ENCODE data around the gene CBFA2T3.

The CBFA2T3 gene

DNA sequence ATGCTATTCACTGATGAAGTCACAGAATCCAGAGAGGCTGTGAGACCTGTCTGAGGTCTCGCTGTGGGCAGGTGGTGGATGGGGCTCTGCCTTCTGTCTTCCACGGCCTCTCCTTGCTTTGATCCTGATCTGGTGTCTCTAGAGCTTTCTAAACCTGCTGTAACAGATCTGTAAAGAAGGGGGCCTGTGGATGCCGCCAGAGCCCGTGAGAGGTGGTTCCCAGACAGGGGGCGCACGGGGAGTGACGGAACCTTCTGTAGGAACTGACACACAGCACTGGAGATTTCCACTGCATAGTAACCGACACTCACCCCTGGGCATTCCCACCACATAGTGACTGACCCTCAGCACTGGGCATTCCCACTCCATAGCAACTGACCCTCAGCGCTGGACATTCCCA, 16.0 kb downstream of the CBFA2T3 start:
- no peak for DNase-seq (ENCODE audit: low read depth)

DNA sequence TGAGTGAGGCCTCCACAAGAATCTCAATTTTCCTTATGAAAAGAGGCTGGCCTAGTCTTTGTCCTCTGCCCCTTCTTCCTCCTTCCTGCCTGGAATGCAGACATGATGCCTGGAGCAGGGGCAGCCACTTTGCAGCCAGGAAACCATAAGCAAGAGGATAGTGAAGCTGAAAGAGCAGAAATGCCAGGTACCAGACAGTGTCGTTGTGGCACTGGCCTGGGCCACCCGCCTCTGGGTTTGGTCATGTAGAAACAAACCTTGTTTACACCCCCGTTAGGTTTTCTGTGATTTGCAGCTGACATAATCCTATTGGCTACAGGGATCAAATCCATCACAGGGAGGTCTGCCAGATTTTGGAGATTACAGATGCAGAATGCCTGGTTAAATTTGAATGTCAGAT, 16.5 kb downstream of the CBFA2T3 start:
- DNase-seq (ENCODE audit: low read depth) = no peak

DNA sequence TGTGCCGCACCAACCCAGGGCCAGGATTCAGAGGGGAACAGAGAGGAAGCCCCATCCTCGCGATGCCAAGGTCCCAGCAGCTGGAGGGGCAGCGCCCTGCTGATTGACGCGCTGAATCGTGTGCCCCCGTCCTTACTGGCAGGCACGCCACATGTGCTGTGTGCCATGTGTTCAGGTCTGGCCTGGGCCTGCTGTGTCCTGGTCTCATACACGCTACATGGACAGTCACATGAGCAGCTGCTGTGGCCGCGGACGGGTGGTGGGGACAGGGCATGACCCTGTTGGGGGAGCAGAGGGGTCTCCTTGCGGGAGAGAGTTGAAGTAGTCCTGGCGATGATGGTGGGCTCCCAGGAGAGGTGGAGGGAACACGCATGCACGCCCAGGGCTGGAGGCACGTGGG, 18.0 kb downstream of the CBFA2T3 start:
- DNase-seq (ENCODE audit: low read depth) = no peak

DNA sequence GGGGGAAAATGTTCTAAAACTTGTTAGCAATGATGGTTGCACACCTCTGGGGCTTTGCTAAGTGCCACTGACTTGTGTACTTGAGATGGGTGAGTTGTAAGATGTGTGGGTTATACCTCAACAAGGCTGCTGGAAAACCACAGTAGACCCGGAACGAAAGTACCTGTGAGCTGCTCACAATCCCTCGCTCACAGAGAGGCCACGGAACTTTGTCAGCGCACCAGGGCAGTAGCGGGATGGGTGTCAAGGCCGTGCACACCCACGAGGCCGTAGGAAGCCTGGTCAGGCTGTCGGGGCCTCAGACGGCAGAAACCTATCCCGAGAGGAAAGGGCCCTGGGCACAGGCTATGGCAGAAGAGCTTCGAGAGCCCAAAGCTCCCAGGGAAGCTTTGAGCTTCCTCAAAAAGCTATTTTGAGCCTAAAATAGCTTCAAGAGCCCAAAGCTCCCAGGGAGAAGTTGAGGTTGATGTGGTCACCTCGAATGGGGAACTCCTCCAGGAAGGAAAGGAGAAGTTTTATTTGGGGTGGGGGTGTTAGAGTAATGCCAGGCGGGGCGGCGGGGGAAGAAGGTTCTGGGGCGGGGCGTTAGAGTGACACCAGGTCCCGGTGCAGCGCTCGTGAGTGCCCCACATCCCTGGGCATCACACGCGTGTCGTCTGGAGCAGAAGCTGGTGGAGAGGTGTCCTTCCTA, 19.0 kb downstream of the CBFA2T3 start:
- DNase-seq (ENCODE audit: low read depth) = no peak

DNA sequence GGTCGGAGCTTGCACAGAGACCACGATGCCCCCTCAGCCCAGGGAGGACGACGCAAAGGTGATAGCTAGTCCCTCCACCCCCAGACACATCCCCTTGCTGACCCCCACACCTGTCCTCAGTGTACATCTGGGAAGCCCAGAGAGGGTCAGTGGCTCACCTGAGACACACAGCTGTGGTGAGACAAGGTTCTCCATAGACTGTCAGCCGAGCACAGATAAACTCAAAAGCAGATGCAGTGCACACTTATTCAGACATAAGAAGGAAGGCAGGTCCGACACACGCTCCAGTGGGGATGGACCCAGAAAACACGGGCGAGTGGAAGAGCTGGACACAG, 19.6 kb downstream of the CBFA2T3 start:
- no peak for DNase-seq (ENCODE audit: low read depth)

DNA sequence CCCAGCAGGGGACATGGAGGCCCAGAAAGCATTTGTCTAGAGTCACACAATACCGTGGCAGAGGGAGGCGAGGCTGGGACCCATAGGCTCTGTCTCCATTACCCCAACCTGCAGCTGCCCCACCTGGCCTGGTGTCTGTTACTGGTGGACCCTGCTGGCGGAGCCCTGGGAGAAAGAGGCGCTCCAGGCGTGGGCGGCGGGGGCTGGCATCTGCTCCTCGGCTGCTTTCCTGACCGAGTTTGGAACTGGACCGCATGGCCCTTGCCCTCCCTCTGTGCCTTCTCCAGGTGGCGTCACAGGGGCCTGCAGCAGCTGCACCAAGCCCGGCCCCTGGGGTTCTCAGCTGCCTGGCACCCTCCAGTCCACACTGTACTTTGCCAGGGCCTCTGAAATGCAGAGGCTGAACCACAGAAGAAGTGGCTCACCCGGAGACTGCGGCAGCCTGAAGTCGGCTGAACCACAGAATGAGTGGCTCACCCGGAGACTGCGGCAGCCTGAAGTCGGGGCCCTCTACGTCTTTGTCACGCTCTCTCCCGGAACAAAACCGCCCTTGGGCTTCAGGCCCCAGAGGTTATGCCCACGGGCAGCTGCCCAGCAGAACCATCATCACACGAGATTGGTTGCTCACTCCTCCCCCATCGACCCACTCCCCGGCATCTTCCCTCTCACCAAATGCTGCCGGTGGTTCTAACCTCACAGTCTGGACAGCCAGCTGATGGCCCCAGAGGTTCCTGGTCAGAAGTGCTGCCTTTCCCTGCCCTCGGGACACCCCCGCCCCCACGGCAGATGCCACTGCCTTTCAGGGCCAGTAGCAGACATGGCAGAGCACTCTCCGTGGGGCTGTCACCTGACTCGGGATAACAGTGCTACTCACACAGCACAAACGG, 20.2 kb downstream of the CBFA2T3 start:
- DNase-seq (ENCODE audit: low read depth) = no peak

DNA sequence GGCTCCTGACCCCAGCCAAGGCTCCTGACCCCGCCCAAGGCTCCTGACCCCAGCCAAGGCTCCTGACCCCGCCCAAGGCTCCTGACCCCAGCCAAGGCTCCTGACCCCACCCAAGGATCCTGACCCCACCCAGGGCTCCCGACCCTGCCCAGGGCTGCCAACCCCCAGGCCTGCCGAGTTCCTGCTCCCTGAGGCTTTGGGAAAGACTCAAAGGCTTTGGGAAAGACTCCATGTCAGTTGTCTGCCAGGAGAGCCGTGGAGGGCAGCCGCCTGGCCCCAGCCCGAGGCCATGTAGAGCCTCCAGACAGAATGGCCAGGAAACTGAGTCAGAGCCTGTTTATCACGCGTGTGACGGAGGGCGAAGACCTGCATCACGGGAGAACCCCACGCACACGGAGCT, 21.1 kb downstream of the CBFA2T3 start:
- no peak for DNase-seq (ENCODE audit: low read depth)

DNA sequence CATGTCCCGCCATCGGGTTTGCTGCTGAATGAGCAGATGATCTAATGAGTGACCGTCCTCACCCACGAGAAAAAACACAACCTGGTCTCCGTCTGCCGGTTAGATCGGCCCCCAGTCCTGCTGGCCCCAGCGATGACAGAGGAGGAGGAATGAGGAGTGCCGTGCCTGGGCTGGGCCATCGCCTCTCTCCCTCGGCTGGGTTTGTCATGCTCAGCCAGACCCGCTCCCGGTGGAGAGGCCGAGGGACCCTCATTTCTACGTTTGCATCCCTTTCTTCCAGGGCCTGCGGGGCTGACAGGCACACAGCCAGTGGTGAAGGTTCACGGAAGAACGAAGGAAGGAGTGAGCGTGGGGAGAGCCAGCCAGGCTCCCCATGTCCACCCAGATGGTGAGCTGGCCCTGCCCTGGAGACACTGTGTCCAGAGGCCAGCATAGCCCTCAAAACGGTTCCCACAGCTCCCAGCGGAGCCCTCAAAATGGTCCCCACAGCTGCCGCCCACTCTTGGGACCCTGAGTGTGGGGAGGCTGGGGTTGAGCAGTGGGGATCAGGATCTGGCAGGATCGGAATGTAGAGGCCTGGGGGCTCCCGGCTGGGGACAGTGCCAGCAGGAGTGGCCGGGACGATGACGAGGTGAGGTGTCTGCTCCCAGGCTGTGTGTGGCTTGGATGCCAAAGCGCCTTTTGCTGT, 23.9 kb downstream of the CBFA2T3 start:
- no peak for DNase-seq (ENCODE audit: low read depth)

DNA sequence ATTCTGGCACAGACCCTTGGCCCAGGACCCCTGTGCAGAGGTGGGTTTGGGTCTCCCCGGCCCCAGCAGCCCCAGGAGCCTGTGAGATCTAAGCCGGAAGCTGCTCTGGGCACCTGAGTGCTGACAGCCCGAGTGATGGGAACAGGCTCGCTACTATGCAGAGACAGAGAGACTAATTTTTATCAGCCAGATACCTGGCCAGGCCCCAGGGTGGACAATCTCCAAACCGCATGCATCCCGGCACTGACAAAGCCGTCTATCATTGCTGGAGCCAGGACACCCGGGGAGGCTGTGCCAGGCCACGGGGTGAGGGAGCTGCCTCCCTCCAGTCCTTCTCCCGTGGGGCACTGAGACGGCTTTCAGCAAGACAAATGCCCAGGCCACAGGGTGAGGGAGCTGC, 25.0 kb downstream of the CBFA2T3 start:
- no peak for DNase-seq (ENCODE audit: low read depth)

DNA sequence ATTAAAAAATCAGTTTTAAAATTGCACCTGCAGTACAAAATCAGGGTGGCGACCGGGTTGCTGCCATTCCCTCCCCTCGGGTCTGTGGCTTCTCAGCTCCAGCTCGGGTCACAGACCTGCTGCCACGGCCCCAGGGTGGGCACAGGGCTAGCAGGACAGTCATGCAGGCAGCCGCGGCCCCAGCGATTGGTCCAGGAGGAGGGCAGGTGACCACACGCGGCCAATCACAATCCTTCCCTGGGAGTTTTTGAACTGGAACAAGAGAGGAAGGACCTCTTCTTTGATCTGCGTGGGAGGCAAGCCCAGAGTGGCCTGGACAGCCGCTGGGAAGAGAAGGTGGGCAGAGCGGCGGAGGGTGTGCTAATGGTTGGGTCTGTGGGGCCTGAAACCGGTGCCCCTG, 25.5 kb downstream of the CBFA2T3 start:
- no peak for DNase-seq (ENCODE audit: low read depth)

DNA sequence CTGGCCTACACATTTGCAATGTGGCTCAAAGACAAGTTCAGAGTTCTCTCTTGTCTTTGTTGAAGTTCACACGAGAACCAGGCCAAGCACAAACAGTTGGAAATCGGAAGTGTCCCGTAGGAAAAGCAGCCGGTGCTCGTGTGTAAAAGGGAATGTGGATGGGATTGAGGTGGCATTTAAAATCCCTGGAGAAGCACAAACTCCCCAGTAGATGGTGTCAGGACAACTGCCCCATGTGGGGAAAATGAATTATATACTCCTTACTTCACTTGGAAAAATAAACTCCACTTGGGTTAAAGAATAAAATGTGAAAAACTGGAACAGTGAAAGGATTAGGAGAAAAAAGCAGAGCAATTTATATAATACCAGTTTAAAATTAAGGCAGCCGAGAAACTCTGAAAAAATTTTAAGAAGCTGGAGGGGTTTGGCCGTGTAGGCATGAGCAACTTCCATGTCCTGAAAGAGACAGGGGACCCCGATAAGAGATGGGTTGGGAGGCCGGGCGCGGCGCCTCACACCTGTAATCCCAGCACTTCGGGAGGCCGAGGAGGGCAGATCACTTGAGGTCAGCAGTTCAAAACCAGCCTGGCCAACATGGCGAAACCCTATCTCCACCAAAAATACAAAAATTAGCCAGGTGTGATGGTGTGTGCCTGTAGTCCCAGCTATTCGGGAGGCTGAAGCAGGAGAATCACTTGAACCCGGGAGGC, 28.1 kb downstream of the CBFA2T3 start:
- DNase-seq (ENCODE audit: low read depth) = no peak

DNA sequence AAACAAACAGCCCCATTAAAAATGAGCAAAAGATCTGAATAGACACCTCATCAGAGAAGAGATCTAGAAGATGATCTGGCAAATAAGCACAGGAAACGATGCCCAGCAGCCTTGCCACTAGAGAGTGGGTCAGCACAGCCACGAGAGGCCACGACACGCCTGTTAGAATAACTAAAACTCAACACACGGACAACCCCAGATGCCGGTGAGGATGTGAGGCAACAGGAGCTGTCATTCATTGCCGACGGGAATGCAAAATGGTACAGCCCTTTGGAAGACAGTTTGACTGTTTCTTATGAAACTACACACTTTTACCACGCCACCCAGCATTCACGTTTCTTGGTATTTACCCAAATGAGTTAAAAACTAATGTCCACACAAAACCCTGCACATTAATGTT, 31.5 kb downstream of the CBFA2T3 start:
- no peak for DNase-seq (ENCODE audit: low read depth)

DNA sequence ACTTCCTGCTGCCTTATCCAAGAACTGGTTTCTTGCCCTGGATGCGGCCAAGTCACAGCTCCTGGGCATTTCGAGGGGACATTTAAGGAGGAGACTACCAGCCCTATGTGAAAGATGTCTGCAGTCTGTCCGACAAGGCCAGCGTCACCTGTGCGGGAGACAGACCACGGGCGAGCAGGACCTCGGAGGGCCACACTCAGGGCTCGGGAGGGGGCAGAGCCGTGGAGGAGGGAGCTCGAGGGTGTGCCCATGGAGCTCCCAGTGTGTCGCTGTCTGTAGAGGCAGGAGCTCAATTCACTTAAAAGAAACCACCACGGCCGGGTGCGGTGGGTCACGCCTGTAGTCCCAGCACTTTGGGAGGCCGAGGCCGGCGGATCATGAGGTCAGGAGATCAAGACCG, 33.3 kb downstream of the CBFA2T3 start:
- no peak for DNase-seq (ENCODE audit: low read depth)

DNA sequence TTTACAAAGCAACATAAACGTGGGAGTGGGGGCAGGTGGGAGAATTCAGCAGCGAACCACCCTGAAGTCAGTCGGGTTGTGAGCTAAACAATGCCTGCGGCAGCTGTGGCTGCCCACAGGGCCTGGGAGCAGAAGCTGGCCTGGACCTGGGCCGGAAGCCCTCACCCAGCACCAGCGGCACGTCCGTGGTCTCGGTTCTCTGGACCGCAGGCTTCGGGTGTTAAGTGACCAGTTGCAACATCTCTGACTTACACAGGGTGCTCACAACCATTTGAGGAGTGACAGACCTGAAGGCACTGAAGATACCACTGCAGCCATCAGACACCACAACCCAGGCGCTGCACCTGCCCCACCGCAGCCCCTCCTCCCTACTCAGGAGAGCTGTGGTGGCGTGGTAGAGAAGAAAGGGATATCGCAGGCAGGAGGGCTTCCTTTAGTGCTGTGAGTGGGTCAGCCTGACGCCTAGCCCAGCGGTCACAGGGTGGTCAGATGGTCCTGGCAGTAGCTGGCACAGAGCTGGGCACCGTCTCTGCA, 33.8 kb downstream of the CBFA2T3 start:
- no peak for DNase-seq (ENCODE audit: low read depth)

DNA sequence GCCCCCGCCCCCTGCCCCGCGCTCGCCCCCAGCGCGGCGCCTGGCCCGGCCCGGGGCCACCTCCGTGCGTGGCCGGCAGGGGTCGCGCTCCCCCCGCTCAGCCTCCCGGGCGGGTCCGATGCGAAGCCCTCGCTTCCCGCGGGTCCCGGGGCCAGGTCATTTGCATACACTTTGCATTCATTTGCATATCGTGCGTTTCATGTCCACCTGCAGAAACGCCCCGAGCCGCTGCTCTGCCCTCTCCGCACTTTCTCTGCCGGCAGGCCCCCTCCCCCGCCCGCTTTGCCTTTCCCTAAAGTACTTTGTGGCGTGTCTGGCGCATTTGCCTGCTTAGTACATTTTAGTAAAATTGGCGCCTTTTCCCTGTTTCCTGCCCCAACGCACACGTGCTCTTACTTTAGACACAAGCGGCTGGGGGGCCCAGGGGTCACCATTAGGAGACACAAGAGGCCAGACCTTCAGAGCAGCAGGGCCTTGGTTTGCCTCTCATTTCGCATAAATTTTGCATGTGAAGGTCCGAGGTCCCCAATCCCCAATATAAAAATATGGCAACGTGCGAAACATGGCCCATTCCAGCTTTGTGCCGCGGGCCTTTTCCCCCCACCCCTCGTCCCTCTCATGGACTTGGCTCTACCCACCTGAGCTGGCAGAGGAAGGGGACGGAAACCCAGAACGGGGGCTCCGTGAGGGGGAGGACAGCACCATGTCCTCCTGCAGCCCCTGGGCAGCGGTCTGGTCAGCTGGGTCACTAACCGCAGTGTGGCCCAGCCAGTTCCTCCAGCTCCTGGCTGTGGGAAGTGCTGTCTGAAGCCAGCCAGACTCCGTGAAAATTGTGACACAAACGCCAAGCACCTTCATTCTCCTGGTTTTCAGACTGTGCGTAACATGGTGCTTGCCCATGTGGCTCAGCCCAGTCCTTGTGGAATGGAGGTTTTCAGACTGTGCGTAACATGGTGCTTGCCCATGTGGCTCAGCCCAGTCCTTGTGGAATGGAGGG, 34.8 kb downstream of the CBFA2T3 start:
- no peak for DNase-seq (ENCODE audit: low read depth)

DNA sequence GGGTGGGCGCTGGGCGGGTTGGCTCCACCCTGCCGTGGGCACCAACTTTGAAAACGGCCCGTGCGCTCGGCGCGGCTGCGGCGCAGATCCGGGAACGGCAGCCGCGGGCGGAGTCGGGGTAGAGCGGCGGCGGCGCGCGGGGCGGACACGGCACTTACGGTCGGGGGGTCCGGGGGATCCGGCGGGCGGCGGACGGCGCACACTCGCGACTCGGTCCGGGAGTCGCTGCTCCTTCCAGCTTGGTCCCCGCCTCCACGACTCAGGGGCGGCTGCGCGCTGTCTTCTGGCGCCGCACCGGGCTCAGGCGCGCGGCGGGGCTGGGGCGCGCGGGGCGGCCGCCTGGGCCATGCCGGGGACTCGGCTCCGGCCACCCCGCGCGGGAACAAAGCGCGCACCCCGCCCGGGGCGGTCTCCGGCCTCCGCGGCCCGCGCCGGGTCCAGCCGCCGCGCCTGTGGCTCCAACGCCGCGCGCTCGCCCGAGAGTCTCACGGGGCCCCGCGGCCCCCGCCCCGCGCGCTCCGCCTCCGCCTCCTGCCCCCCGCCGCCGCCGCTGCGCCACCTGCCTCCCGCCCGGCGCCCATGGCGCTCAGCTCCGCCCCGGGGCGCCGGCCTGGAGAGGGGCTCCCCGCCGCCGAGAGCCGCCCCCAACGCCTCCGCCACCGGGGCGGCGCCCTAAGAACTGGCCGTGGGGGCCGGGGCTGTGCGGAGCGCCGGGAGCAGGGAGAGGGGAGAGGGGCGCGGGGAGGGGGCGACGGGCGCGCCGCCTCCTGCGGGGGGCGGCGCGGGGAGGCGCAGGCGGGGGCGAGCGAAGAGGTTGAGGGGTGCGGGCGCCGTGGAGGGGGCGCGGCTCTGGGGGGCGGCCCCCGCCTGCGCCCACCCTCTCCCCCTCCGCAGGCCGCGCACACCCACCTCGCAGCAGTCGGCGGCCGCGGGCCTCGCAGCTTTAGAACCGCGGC, 35.9 kb downstream of the CBFA2T3 start:
- DNase-seq (ENCODE audit: low read depth) = no peak

DNA sequence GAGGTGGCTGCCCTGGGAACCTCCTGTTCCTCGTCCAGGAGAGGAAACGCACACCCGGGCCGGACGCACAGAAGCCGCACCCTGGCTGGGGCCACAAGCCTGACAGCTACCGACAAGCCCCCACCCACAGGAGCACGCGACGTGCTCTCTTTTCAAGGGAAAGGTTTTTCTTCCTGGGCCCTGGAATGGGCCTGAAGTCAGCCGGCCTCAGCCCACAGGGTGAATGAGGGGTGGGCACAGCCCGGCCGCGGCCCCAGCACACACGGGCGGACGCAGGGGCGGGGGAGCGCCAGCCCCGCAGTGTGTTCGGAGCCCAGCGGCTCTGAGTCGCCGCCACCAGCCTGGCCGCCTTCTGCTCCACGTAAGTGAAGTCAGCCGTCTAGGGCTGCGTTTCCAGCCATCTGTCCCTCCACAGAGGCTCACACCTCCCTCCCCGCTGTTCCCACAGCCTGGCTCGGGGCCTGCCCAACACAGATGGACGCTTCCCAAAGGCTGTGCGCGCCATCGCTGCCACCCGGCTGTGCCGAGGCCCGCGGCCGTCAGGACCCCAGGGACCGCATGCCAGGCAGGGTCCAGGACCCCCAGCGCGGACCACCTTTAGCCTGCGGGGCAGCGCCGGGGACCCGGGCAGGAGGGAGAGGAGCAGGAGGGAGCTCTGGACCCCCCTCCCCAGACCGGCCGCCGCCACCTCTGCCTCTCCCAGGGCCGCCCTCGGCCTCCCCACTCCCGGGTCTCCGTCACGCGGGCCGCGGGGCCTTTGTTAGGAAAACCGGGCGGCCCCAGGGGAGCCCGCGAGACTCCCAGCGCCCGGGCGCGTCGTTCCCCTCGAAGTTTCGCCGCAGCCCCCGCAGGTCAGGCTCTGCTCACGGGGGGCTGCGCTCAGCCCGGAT, 36.8 kb downstream of the CBFA2T3 start:
- no peak for DNase-seq (ENCODE audit: low read depth)

DNA sequence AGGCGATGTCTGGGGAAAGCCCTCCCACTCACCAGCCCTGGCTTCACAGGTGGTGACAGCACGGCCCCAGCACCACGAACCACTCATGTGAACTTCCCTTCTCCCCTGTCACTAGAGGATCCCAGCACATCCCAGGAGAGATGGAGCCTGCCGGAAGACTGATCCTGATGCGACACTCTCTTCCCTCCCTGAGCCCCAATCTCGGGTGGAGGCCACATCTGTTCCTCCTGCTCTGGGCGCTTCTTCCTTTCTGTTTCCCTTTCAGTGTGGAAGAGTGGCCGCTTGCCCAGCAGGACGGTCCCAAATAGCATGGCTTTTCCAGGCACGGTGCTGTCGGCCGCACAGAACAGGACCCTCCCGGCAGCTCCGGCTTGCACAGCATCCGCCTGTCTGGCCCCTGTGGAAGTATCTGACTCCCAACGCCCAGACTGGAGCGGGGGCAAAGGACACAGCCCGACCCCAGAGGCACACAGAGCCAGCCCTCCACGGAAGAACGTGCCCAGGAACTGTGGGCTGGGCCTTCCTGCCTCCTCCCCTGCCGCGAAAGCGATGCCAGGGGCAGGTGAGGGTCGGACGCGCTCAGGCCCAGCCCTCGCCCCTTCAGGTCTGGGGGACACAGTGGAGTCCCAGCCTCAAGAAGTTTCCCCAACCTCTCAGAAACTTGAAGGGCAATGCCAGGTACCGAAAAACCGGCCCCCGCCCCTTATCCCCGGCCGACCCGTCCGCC, 37.6 kb downstream of the CBFA2T3 start:
- DNase-seq (ENCODE audit: low read depth) = no peak

All from iris pigment epithelial cell (primary cell).